NCI-H146 treated with DMSO at 0.1 percent for 48 hours (cell line): Measurements from ENCODE around the gene PARP8.

Experiments used
- DNase-seq: peaks from one replicate; lab custom pipeline; 2025; ENCODE audit not compliant: unreplicated experiment; lab: John Stamatoyannopoulos, UW

The PARP8 gene

DNA sequence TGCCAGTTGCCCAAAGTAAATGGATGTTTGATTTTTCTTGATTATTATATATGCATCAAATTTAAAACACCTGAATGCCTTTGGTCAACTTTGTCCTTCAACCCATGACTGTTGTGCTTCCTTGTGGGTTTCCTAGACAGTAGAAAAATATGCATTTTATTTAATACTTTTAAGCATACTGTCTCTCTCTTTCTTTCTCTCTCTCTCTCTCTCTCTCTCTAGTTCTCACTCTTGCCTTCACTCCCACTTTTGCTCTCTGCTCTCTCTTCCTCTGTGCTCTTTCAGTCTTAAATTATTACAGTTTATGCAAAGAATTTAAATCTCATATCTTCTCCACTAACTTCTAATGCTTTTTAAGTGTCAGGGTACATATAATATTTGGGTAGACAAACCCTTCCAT, 173.0 kb downstream of the PARP8 start:
- DNase-seq: no peak

DNA sequence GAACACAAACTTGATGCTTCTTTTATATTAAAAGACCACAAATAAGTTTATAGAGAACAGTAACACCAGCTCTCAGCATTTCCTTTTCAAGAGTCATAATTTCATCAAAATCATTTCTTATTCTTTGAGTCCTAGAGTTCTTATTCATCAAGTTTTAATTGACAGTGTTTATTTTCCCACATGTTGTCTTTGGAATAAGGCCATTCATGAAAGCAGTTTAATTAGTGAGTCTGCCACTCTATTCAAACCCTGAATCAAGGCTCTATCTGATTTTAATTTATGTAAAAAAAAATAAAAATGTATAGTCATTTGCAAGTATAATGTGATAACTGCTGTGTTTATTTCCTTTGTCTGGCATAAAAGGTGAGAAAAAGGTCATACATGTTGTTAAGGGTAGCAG, 176.7 kb downstream of the PARP8 start:
- DNase-seq: no peak

DNA sequence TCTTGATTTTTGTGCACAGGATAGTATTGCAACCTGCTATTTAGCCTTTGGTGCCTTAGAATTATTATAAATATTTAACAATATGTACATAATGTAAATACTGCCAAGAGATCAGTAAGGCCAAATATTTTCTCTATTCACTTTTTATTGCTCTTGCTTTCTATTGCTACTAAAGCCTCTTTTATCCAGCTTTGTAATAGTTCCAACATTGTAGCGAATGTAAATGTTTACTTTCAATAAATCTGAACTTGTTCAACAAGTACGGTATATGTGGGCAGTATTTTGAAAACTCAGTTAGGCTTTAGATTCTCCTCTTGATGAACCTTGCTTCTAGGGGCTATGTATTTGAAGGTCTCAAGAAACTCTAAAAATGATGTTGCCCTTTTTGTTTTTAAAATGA, 179.8 kb downstream of the PARP8 start:
- DNase-seq: no peak

DNA sequence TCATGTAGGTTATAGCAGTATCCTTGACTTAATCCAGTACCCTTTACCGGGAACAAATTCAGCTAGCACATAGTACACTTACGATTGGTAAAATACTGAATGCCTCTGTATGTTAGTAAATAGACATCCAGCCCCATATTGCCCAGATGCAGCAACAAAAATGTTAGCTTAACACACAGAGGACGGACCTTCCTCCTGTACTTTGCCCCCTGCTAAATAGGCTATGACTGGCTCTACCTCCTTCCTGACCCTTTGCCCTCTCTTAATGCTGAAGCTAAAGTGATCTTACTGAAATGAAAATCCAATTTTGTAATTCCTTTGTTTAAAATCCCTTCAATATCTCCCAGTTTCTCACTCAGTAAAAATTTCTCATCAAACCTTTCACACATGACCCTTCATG, 183.1 kb downstream of the PARP8 start:
- DNase-seq: no peak

DNA sequence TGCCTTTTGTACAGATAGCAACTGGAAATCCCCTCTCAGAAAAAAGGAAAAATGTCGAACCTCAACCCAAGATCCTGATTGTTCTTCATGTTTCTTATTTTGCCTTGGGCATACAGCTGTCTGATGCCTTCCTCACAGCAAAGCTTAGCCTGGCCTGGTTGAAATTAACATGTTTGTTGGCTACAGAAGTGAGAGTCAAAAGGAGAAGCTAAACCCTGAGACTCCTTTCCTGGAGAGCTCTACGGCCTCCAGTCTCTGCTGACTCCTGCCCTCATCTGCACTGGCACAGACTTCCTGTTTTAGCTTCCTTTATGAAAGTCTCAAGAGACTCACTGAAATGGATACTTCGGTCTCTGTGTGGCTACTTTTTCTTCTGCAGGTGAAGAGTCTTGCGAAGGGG, 186.7 kb downstream of the PARP8 start:
- DNase-seq: no peak

DNA sequence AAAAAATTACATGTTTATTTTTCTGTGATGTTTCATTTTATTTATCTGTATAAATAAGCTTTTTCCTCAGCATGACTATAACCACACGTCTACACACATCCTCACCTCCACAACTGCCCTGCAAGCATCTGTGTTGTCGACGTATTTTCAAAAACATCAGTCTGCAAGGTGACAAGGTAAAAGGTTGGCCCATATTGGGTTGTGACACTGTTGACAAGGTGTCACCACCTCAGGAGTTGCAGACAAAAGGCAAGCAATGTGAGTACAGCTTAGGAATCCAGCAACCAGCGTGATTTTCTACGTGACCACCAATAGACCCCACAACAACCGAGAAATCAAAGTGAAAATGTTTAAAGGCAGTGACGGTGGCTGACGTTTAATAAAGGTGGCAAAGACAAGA, 187.6 kb downstream of the PARP8 start:
- DNase-seq: no peak

DNA sequence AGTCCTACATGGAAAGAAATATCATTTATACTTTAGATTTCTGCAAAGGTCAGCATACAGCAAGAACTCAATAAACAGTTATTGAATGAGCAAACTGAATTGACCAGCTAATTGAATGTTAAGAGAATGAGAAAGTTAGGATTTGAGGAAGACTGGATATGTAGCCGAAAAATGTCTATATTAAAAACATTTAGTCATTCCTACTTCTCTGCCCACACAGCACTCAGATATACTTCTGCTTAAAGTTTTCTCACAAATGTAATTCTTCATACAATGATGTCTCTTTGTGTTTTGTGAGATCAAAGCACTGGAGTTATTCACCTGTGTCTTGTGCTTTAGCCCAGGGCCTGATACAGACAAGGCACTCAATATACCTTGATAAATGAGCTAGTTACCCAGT, 188.6 kb downstream of the PARP8 start:
- DNase-seq: no peak

DNA sequence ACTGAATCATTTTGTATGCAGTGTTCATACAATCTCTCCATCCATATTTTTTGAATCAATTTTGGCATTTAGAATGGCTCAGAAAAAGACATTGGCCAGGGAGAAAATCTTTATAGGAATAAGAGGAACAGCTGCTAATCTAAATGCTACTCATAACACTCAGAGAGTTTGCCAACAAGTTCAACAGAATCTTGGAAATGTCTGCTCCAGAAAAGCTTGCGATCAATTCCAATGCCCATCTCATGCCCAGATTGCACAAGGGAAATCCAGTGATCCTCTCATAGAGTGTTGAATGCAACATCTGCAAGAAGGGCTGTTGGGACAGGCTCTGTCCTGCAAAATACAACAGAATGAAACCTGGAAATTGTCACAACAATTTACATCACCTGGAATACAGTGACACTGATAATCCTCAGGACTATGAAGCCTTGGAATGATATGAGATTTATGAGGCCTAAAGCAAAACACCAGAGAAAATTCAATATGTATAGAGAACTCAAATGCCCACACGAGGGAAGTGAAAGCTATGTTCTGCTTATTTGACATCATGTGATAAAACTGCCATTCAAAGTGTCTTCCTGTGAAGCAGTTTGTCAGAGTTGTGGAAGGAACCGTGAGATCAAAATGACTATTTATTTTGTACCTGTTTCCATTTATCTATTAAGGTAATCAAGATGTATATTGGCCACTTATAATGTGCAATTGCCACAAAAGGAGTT, 190.1 kb downstream of the PARP8 start:
- DNase-seq: no peak

DNA sequence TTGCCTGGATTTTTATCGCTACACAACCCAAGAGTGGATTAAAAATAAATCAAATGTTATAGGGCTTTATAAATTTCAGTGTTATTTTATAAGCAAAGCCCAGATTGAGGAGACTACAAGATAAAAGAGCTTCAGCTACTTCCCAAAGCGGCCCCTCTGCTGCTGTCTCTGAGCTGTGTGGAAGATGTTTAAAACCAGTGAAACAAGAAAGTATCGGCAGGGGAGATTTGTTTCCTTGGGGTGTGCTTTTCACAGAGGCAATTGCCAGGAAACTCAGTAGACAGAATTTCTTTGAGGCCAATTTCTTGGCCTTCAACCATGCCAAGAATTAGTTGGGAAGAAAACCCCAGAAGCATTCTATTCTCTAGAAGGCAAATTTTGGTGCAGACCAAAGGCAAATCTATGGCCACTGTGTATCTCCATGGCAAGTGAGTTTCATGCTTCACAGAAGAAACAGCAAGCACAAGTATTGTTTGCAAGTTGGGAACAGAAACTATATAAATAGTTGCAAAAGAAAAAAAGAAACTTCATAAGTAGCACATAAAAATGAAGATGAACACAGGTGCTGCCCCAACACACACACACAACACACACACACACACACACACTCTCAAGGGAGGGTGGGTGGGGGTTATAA, 197.2 kb downstream of the PARP8 start:
- no peak for DNase-seq

DNA sequence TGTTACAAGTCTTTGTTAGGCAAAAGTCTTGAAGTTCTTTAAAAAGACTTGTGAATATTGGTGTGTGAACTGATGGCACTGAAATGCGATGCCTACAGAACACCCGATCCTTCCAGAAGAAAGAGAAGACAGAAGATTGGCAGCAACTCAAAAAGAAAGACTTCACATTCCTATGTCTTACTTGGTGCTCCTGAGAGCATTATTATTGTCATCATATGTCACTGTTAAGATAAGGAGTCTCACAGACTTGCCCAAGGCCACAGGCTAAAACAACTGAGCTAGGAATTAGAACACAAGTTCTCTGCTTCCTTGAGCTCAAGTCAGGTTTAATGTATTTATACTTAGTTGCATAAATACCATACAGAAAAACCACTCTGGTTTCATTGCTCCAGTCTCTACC, 198.0 kb downstream of the PARP8 start:
- no peak for DNase-seq

DNA sequence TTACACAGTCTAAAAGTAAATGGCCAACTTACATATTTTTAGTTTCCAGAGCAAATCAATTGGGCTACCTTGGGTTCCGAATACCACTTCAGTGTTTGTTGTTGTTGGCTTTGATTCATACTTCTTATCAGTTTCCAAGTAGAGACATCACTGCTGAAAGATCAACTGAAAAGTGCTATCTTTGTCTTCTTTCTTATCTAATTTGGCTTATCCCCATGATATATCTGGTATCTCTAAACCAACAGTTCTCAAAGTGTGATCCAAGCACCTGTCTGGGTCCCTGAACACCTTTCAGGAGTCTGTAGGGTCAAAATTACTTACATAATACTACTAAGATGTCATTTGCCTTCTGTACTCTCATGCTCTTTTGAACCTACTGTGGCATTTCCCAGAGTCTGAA, 200.0 kb downstream of the PARP8 start:
- no peak for DNase-seq

DNA sequence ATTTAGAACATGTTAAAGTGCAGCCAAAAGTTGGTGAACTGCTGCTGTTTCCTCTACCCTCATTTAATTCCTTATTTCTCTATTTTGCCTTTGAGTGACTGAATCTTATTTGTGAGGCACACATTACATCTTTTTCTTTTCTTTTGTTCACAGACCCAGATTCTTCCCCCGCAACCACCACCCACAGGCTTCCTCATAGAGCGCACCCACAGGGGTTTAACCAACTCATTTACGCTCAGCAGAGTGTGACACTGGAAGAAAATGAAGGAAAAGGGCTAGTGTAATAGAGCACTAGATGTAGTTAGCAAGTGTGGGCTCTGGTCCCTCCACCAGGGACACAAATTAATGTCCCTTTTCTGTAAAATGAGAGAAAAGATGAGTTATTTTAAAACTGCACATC, 200.7 kb downstream of the PARP8 start:
- DNase-seq: no peak

DNA sequence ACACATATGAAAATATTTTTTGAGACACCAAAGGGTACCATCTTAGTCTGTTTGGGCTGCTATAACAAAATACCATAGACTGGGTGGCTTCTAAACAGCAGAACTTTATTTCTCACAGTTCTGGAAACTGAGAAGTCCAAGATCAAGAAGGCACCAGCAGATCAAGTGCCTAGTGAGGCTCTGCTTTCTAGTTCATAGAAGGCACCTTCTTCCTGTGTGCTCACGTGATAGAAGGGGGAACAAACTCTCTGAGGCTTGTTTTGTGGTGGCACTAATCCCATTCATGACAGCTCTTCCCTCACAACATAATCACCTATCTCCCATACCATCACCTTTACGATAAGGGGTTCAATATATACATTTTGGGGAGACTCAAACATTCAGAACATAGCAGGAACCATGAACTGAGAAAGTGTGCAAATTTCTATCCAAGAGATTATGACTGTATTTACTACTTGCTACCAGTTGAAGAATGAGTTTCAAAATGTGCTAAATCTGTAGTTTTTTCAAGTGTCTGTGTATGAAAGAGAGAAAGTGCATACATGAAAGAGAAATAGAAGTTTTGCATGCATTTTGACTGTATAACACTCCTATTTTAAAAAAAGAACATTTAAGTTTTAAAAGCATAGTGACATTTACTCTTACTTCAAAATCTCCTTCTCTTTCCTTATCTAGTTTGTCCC, 207.3 kb downstream of the PARP8 start:
- DNase-seq: no peak

DNA sequence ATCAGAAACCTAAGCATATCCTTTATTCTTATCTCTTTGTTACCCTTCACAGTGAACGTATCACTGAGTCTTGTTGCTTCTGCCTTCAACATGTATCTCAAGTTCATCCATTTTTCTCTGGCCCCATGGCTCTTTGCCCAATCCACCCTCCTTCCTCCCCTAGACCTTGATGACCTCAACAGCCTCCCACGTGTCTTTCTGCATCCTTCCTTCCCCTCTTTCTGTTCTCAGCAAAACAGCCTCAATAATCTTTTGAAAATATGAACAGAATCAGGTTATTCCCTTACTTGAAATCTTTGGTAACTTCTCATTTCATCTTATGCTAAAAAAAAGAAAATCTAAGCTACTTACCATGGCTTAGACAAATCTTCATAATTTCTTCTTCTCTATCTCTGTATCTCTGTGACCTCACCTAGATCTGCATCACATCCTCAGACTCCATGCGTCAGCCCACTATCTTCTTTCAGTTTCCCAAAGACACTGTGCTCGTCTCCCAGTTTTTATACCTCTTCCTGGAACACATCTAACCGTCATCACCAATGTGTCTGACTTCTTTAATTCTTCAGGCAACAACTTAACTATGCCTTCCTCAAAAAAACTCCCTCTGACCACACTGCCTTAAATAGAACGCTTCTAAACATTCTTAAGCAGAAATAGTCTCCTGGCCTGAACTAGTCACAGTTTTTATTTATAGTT, 208.0 kb downstream of the PARP8 start:
- DNase-seq: no peak

DNA sequence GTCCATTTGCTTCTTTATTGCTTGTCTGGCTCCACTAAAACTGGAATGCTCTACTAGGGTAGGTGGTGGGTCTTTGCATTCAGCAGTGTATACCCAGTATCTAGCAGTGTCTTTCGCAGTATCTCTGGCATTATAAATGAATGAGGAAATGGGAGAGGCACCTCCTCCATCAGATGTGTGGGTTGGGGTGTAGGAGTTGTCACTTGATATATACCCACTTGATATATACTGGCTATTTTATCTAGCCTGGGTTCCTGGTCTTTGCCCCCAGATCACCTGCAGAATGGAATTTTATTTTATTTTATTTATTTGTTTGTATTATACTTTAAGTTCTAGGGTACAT, 208.5 kb downstream of the PARP8 start:
- DNase-seq: no peak

DNA sequence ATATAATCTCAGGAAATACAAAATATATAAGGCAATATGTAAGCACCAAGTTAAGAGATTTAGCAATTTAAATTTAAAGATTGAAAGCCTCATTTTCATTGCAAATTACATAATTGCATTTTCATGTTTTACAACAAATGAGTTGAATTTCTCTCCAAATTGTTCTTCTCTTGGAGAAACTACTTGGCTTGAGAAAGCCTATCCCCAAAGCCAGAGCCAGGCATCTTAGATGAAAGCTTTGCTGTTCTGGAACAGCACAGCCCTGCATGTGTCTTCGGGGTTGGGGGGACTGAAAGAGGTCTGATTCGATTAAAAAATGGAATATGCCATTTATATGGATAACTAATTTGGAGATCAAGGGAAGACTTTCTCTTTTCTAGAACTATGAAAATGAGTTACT, 212.0 kb downstream of the PARP8 start:
- DNase-seq: no peak

DNA sequence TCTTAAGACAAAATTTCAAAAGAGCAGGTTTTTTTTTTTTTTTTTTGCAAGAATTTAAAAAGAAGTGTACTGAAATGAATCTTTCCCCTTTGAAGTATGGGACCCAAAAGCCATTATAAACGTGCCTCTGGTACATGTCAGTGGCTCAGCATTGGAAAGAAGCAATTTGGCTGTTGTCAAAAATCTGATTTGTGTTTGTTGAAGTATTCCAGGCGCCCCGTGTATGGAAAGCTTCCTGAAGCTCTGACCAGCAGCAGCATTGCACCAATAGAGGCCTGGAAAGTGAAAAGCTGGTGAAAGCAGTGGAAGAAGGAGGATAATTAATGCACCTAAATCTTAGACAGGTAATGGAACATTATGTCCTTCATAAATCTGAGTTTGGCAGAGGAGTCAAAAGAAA, 215.0 kb downstream of the PARP8 start:
- DNase-seq: no peak

DNA sequence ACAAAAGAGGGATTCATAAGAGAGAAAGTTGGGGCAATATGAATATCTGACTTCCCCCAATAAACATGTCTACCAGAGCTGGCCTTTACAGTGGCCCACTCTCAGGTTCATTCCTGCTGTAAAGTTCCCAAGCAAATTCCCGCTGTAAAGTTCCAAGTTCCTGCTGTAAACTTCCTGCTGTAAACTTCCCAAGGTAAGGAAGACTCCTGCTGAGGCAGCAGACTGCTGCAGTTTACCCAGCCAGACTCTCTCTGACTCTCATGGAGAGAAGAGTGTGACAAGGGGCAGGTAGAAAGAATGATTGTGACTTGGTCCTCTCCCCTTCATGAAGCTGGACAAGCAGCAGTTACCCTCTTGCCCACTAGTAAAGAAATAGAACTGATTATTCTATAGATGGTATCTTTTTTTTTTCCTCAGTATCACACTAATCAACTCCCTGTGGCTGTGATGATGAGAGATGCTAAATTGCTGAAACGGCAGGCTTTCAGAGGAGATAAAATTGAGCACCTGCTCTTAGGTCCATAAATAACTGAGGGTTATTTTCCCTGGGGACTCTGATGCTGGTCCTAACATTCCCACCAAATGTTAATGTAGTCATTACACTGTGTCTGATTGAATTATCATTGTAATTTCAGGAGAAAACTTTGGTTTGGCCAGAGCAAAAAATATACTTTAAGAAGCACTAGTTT, 220.4 kb downstream of the PARP8 start:
- peak; percentile 22 for DNase-seq

DNA sequence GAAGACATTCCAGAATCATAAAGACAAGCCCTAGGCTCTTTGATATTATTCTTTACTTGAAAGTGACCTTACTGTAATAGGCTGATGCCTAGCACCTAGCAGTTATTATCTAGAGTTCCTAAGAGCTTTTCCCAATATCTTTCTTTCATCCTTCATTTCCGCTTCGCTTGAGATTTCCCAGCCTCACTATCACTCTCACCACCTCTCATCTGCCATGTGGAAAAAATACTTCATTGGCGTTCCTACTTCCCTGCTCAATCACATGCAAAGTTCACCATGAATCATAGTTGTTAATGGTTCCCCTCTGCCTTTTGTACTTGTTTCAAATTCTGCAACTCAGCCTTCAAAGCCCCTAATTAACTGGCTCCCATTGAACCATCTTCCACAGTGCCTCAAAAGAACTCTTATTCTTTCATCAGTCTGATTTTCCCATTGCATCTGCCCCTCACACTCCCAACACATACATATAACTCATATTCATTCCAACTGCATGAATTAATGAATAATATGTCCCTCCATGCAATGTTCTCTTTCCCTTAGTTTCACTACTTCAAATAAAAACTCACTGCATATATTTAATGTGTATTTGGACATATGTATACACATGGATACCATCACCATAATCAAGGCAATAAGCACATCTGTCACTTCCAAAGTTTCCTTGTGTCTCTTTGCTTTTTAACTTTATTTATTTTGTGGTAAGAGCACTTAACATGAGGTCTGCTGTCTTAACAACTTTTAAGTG, 221.6 kb downstream of the PARP8 start:
- no peak for DNase-seq

DNA sequence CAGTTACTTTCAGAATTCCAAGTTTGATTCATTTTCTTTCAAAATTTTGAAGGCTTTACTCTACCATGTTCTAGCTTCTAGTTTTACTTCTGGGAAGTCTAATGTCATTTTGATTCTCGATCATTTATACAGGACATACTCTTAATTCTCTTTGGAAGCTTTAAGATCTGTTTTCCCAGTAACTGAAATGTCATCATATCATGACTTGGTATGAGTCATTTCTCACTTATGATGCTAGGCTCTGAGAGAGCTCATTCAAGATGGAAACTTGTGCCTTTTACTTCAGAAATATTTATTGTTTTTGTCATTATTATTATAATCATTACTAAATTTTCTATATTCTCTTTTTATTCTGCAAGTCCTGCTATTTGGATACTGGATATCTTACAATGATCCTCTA, 222.3 kb downstream of the PARP8 start:
- no peak for DNase-seq

DNA sequence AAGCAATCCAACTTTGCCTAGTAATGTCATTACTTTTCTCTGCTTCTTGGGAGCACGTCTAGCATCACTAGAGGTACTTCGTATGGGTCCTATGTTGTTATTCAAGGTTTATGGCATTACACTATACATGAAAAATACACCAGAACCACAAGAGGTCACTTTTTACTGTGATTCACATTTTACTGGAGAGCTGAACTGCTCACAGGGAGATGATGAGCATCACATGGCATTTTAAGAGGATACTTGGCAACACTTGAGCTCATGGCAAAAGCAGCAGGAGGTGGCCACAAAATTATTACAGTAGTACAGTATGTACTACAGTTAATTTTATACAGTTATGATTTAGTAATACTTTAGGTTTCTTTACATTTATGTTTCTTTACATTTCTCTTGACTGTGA, 223.4 kb downstream of the PARP8 start:
- DNase-seq: no peak
